OCI-LY7 (cell line): ENCODE measurements around the gene ATG9A. TPM values are rescaled to one million over a fixed set of nuclear protein-coding genes. Genes with fewer than 3 reads are reported as not detected.

Experiments
- BruUV-seq: library from RNA; stranded (reverse); fragments of 400-500 nt; replicated peaks from 2 replicates; lab custom pipeline; 2021; lab: Mats Ljungman, UMichigan
- CTCF ChIA-PET: fragments of 300-600 bp; sonication (Branson Sonifier 250); formaldehyde crosslinking; loops from one replicate; lab custom pipeline; 2022; ENCODE audit warnings: antibody characterized with exemption; ENCODE audit not compliant: unreplicated experiment; lab: Charles Lee
- POLR2A ChIA-PET: fragments of 300-600 bp; sonication (Branson Sonifier 250); formaldehyde crosslinking; loops from one replicate; lab custom pipeline; 2022; ENCODE audit warnings: antibody characterized with exemption; lab: Charles Lee
- DNase-seq: peaks from one replicate; pipeline ENCODE4 v3.0.0-alpha.2; 2015; ENCODE audit warnings: low spot score
- H2AFZ ChIP-seq: fragments of 200-600 bp; sonication (generic), shearing (Covaris generic); 2 replicates; pipeline ENCODE4 v1.6.1; 2014; ENCODE audit warnings: mild to moderate bottlenecking, antibody characterized with exemption, low read length, moderate library complexity
- H3K27ac ChIP-seq: fragments of 200-600 bp; sonication (generic); 2 replicates; pipeline ENCODE4 v1.5.1; 2014; ENCODE audit warnings: mixed run types, low read depth, mild to moderate bottlenecking, moderate library complexity, low read length, inconsistent platforms; ENCODE audit not compliant: poor library complexity, severe bottlenecking
- H3K36me3 ChIP-seq: fragments of 200-600 bp; sonication (generic); 2 replicates; pipeline ENCODE4 v1.6.1; 2014; ENCODE audit warnings: mild to moderate bottlenecking, antibody characterized with exemption, low read length, moderate library complexity, mixed read lengths; ENCODE audit not compliant: insufficient read depth
- H3K4me1 ChIP-seq: fragments of 200-600 bp; sonication (generic); 2 replicates; pipeline ENCODE4 v1.5.1; 2014; ENCODE audit warnings: mild to moderate bottlenecking, low read length; ENCODE audit not compliant: insufficient read depth, poor library complexity, severe bottlenecking
- H3K4me2 ChIP-seq: fragments of 200-600 bp; sonication (generic); 2 replicates; pipeline ENCODE4 v1.6.1; 2014; ENCODE audit warnings: mild to moderate bottlenecking, low read length
- H3K4me3 ChIP-seq: fragments of 200-600 bp; sonication (generic); 2 replicates; pipeline ENCODE4 v1.5.1; 2014; ENCODE audit warnings: mild to moderate bottlenecking, low read depth, low read length; ENCODE audit not compliant: poor library complexity, severe bottlenecking
- H3K79me2 ChIP-seq: fragments of 200-600 bp; sonication (generic); 2 replicates; pipeline ENCODE4 v1.6.1; 2016; ENCODE audit warnings: low read depth, mild to moderate bottlenecking, low read length, moderate library complexity, mixed read lengths; ENCODE audit not compliant: insufficient read depth
- H3K9me2 ChIP-seq: fragments of 200-600 bp; sonication (generic); 2 replicates; pipeline ENCODE4 v1.6.1; 2016; ENCODE audit warnings: mild to moderate bottlenecking, low read length, mixed read lengths; ENCODE audit not compliant: insufficient read depth
- H3K9me3 ChIP-seq: fragments of 200-600 bp; sonication (generic); 2 replicates; pipeline ENCODE4 v1.6.1; 2014; ENCODE audit warnings: mild to moderate bottlenecking, mixed run types, low read length, mixed read lengths
- H4K20me1 ChIP-seq: fragments of 200-600 bp; sonication (generic); 2 replicates; pipeline ENCODE4 v1.6.1; 2014; ENCODE audit warnings: mild to moderate bottlenecking, antibody characterized with exemption, low read length, moderate library complexity, mixed read lengths; ENCODE audit not compliant: insufficient read depth
- CTCF ChIP-seq: fragments of 200-600 bp; sonication (generic); conservative IDR thresholded peaks from 2 replicates; pipeline ENCODE4 v1.5.1; 2014; ENCODE audit warnings: mild to moderate bottlenecking, antibody characterized with exemption, low read length, moderate library complexity, mixed read lengths
- EZH2phosphoT487 ChIP-seq: fragments of 200-600 bp; sonication (generic); IDR thresholded peaks from 2 replicates; pipeline ENCODE4 v1.6.1; 2018; ENCODE audit warnings: low read depth, borderline replicate concordance, mild to moderate bottlenecking, mixed run types, antibody characterized with exemption, low read length, moderate library complexity, mixed read lengths
- intact Hi-C: fragments of 100-400 bp; cut with micrococcal nuclease; formaldehyde crosslinking; loops from one replicate; pipeline ENCODE4 v1.10.0; 2022; ENCODE audit not compliant: unreplicated experiment
- total RNA-seq, 2 experiments: library from RNA; depleted of rRNA in 1 of 2; stranded (reverse); fragments of >200 nt in 1 of 2; shearing (Covaris generic) in 1 of 2; gene quantifications; 2 replicates each; pipeline ENCODE4 v1.2.3, GENCODE V29; 2014 to 2022

ATG9A gene
- total RNA-seq, 2 experiments from 2014 or later: 22.2 to 23.4 TPM

DNA sequence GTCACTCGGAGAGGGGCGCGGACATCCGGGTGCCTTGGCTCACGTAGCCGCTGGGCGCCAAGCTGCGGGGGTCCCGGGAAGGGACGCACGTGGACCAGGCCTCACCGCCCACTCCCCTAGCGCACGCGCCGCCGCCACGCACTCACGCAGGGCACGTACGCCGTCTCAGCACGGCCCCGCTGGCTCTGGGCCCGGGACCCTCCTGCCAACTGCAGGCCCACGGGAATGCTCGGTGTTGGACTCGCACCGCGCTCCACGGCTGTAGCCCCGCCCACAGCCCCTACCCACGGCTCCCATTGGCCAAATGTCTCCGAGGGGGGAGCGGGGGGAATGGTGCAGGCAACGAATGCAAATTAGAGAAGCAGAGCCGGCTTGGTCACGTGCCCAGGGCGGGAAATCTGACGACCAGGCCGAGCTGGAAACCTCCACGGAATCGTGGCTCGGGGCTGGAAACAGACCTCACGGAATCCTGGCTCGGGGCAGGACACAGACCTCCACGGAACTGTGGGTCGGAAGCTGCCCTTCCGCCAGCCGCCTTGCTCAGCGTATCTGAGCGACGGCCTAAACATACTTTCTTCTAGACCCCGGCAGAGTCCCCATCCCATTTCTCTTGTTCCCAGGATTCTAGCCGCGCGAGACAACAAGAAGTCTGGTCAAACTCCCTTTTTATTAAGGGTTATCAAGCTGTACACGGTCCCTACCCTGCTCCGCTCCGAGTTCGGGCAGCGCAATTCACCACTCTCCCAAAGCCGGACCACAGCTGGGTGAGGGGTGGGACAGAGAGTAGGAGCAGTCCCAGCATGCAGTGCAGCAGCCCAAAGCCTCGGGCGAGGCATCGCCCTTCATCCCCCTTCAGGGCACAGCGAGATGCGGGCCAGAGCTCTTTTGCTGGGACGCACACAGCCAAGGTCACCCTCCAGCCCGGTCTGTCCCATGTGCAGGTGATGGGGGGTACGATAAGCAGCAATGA is 10.4 kb downstream of the ATG9A start, which contains the start of gene ABCB6:
TSS of gene ABCB6 (minus strand) at position 227 of the 970 bp plus-strand sequence. CDS start 285 bp downstream, outside the sequence.
- POLR2A ChIA-PET: no interaction called here
- no peak for DNase-seq
- intact Hi-C loops: no loop called here
- H2AFZ ChIP-seq: no peak within 1 kb of the TSS
- peaks cover 10% of the 10 kb centered on the region for H3K4me1 ChIP-seq
- CTCF ChIA-PET: interaction anchor here (0.5 kb wide), 1 partner anchor 11 kb away, joined by 5 read pairs; the partner anchor contains the start of genes ANKZF1 and ATG9A
- H3K4me3 ChIP-seq: no peak within 1 kb of the TSS
- peaks cover 45% of the 10 kb centered on the region for H3K36me3 ChIP-seq
- H3K79me2 ChIP-seq: no peaks in the 10 kb centered on the region
- no peak for TF ChIP-seq CTCF
- TF ChIP-seq EZH2phosphoT487: no peak
- H3K9me3 ChIP-seq: no peaks in the 10 kb centered on the region
- TSS peak; percentile 49 for BruUV-seq
- H3K9me2 ChIP-seq: no peaks in the 10 kb centered on the region
- H4K20me1 ChIP-seq: no peaks in the 10 kb centered on the region
- H3K4me2 ChIP-seq: peak within 1 kb of the TSS; percentile 56; the same call in 1 of the 2 replicates
- no peak within 1 kb of the TSS for H3K27ac ChIP-seq

- POLR2A ChIA-PET: no interaction called here
- H3K4me3 ChIP-seq: no peak overlapping the region
- no TSS peak for BruUV-seq
- CTCF ChIA-PET: interaction anchor here (0.6 kb wide), 1 partner anchor 77 kb away, joined by 3 read pairs; no protein-coding TSS in a partner anchor
- no peak for DNase-seq
- peaks cover 10% of the 10 kb centered on the region for H3K4me1 ChIP-seq
- H3K4me2 ChIP-seq: peak overlapping the region; percentile 56; the same call in 1 of the 2 replicates
- no peaks in the 10 kb centered on the region for H3K79me2 ChIP-seq
- no peaks in the 10 kb centered on the region for H3K9me2 ChIP-seq
- H2AFZ ChIP-seq: no peak overlapping the region
- no peaks in the 10 kb centered on the region for H3K9me3 ChIP-seq
- TF ChIP-seq EZH2phosphoT487 (no peak), CTCF (no peak)
- intact Hi-C loops: no loop called here
- H3K36me3 ChIP-seq: peaks cover 38% of the 10 kb centered on the region; the same call in 1 of the 2 replicates
- no peak overlapping the region for H3K27ac ChIP-seq
- H4K20me1 ChIP-seq: no peaks in the 10 kb centered on the region
Observed at GRCh38 chr2:219218217-219218731, 11.2 kb downstream of the ATG9A start.
